H9 (cell line): ENCODE measurements around the gene TECRL. TPM values are rescaled to one million over a fixed set of nuclear protein-coding genes. Genes with fewer than 3 reads are reported as not detected.

Experiments
- DNase-seq: peaks from one replicate; pipeline ENCODE4 v3.0.0-alpha.2; 2017
- H2AFZ ChIP-seq: one replicate; pipeline ENCODE4 v1.6.1; 2013; ENCODE audit warnings: mild to moderate bottlenecking, low read length, control low read depth, moderate library complexity
- H2AK5ac ChIP-seq: 2 replicates; pipeline ENCODE4 v1.6.1; 2013; ENCODE audit warnings: low read length, control low read depth, mixed read lengths; ENCODE audit not compliant: insufficient read length
- H2BK120ac ChIP-seq: one replicate; pipeline ENCODE4 v1.6.1; 2013; ENCODE audit warnings: low read depth, mild to moderate bottlenecking, low read length, control low read depth, inconsistent platforms; ENCODE audit not compliant: poor library complexity, severe bottlenecking
- H2BK12ac ChIP-seq: 2 replicates; pipeline ENCODE4 v1.6.1; 2013; ENCODE audit warnings: low read length, control low read depth, mixed read lengths, low read depth; ENCODE audit not compliant: insufficient read length
- H2BK15ac ChIP-seq: 2 replicates; pipeline ENCODE4 v1.6.1; 2013; ENCODE audit warnings: low read depth, low read length, control low read depth
- H2BK20ac ChIP-seq: one replicate; pipeline ENCODE4 v1.6.1; 2013; ENCODE audit warnings: low read depth, mild to moderate bottlenecking, low read length, control low read depth, inconsistent platforms; ENCODE audit not compliant: poor library complexity, severe bottlenecking
- H2BK5ac ChIP-seq: 2 replicates; pipeline ENCODE4 v1.6.1; 2013; ENCODE audit warnings: low read length, control low read depth, mixed read lengths; ENCODE audit not compliant: insufficient read length
- H3K14ac ChIP-seq: 2 replicates; pipeline ENCODE4 v1.6.1; 2013; ENCODE audit warnings: low read length, control low read depth; ENCODE audit not compliant: insufficient read depth
- H3K18ac ChIP-seq: 2 replicates; pipeline ENCODE4 v1.6.1; 2013; ENCODE audit warnings: low read depth, mild to moderate bottlenecking, mixed read lengths, low read length, control low read depth; ENCODE audit not compliant: insufficient read length
- H3K23ac ChIP-seq: 2 replicates; pipeline ENCODE4 v1.6.1; 2013; ENCODE audit warnings: low read length, control low read depth, mixed read lengths, low read depth; ENCODE audit not compliant: insufficient read length
- H3K23me2 ChIP-seq: 2 replicates; pipeline ENCODE4 v1.6.1; 2013; ENCODE audit warnings: low read depth, mild to moderate bottlenecking, mixed read lengths, low read length, control low read depth; ENCODE audit not compliant: insufficient read length, poor library complexity, severe bottlenecking
- H3K27ac ChIP-seq: 2 replicates; pipeline ENCODE4 v1.5.1; 2013; ENCODE audit warnings: low read length, control low read depth, mixed read lengths, low read depth; ENCODE audit not compliant: insufficient read length
- H3K27me3 ChIP-seq: 2 replicates; pipeline ENCODE4 v1.6.1; 2013; ENCODE audit warnings: low read length, control low read depth, inconsistent platforms; ENCODE audit not compliant: insufficient read depth
- H3K4ac ChIP-seq: 2 replicates; pipeline ENCODE4 v1.6.1; 2013; ENCODE audit warnings: low read depth, mild to moderate bottlenecking, control low read depth, inconsistent platforms, low read length, moderate library complexity
- H3K4me1 ChIP-seq: 2 replicates; pipeline ENCODE4 v1.6.1; 2013; ENCODE audit warnings: low read length, control low read depth, inconsistent platforms; ENCODE audit not compliant: insufficient read depth
- H3K4me2 ChIP-seq: 2 replicates; pipeline ENCODE4 v1.6.1; 2013; ENCODE audit warnings: low read length, control low read depth, mixed read lengths; ENCODE audit not compliant: insufficient read length, insufficient read depth
- H3K56ac ChIP-seq: 2 replicates; pipeline ENCODE4 v1.6.1; 2013; ENCODE audit warnings: low read depth, mild to moderate bottlenecking, mixed read lengths, low read length, control low read depth; ENCODE audit not compliant: insufficient read length
- H3K79me1 ChIP-seq: 2 replicates; pipeline ENCODE4 v1.6.1; 2013; ENCODE audit warnings: low read depth, mild to moderate bottlenecking, moderate library complexity, low read length, control low read depth, inconsistent platforms; ENCODE audit not compliant: insufficient read depth, poor library complexity, severe bottlenecking
- H3K79me2 ChIP-seq: 2 replicates; pipeline ENCODE4 v1.6.1; 2013; ENCODE audit warnings: low read length, control low read depth, inconsistent platforms; ENCODE audit not compliant: insufficient read depth
- H3K9ac ChIP-seq: 2 replicates; pipeline ENCODE4 v1.6.1; 2013; ENCODE audit warnings: low read length, control low read depth, mixed read lengths; ENCODE audit not compliant: insufficient read length; ENCODE audit errors: extremely low read depth
- H3K9me3 ChIP-seq: one replicate; pipeline ENCODE4 v1.6.1; 2013; ENCODE audit warnings: low read depth, low read length, inconsistent platforms; ENCODE audit not compliant: control insufficient read depth
- H3T11ph ChIP-seq: one replicate; pipeline ENCODE4 v1.6.1; 2013; ENCODE audit warnings: mild to moderate bottlenecking, low read length, control low read depth, inconsistent platforms
- H4K20me1 ChIP-seq: one replicate; pipeline ENCODE4 v1.6.1; 2013; ENCODE audit not compliant: control insufficient read depth, insufficient read length, insufficient read depth
- H4K5ac ChIP-seq: 2 replicates; pipeline ENCODE4 v1.6.1; 2013; ENCODE audit warnings: low read depth, mild to moderate bottlenecking, mixed read lengths, low read length, control low read depth; ENCODE audit not compliant: insufficient read length
- H4K8ac ChIP-seq: replicated peaks from 2 replicates; pipeline ENCODE4 v1.6.1; 2013; ENCODE audit warnings: low read length, control low read depth, mixed read lengths, low read depth; ENCODE audit not compliant: insufficient read length
- H4K91ac ChIP-seq: 2 replicates; pipeline ENCODE4 v1.6.1; 2013; ENCODE audit warnings: low read depth, mild to moderate bottlenecking, moderate library complexity, mixed read lengths, low read length, control low read depth; ENCODE audit not compliant: insufficient read length
- H3K27ac Mint-ChIP-seq, 3 experiments: 2 replicates in 2 of 3; 3 replicates in 1 of 3; pipeline ENCODE4 v1.8.0; 2020 to 2021; ENCODE audit warnings: mixed read lengths in 3 of 3, mild to moderate bottlenecking in 1 of 3, moderate library complexity in 1 of 3
- H3K27me3 Mint-ChIP-seq: 2 replicates; pipeline ENCODE4 v1.8.0; 2021; ENCODE audit warnings: low read depth, mild to moderate bottlenecking, moderate library complexity, mixed read lengths
- H3K36me3 Mint-ChIP-seq, 3 experiments: 2 replicates in 2 of 3; 3 replicates in 1 of 3; pipeline ENCODE4 v1.8.0; 2020 to 2021; ENCODE audit warnings: low read depth in 3 of 3, mixed read lengths in 3 of 3; ENCODE audit not compliant: insufficient read depth in 1 of 3
- H3K4me1 Mint-ChIP-seq, 2 experiments: 2 replicates each; pipeline ENCODE4 v1.8.0; 2020; ENCODE audit warnings: mixed read lengths in 2 of 2
- H3K4me3 Mint-ChIP-seq, 2 experiments: 2 replicates in 1 of 2; 3 replicates in 1 of 2; pipeline ENCODE4 v1.8.0; 2020 to 2021; ENCODE audit warnings: mild to moderate bottlenecking in 2 of 2, mixed read lengths in 2 of 2, moderate library complexity in 1 of 2
- H3K9me3 Mint-ChIP-seq, 2 experiments: 2 replicates in 1 of 2; 3 replicates in 1 of 2; pipeline ENCODE4 v1.8.0; 2020; ENCODE audit warnings: mild to moderate bottlenecking in 2 of 2, mixed read lengths in 2 of 2, moderate library complexity in 1 of 2
- WGBS: extraction: QIAGEN DNeasy Blood & Tissue Kit; methylation state at CpG from one replicate; pipeline ENCODE4 v1.1.7; 2013; ENCODE audit warnings: missing lambda C conversion rate, low lambda C conversion rate, mixed read lengths; ENCODE audit not compliant: insufficient read length; ENCODE audit errors: extremely low coverage; 5-methylcytosine and 5-hydroxymethylcytosine counted together
- total RNA-seq: library from RNA; stranded (reverse); gene quantifications from 2 replicates; pipeline ENCODE4 v1.2.1, GENCODE V29; 2021
- TF ChIP-seq, protein P1 (sequence below): fragments of 200-600 bp; sonication (generic); conservative IDR thresholded peaks from 3 replicates; pipeline ENCODE4 v1.8.0; 2021; ENCODE audit warnings: antibody characterized with exemption, mild to moderate bottlenecking

TECRL gene
- total RNA-seq, 1 experiment from 2014 or later: not detected

DNA sequence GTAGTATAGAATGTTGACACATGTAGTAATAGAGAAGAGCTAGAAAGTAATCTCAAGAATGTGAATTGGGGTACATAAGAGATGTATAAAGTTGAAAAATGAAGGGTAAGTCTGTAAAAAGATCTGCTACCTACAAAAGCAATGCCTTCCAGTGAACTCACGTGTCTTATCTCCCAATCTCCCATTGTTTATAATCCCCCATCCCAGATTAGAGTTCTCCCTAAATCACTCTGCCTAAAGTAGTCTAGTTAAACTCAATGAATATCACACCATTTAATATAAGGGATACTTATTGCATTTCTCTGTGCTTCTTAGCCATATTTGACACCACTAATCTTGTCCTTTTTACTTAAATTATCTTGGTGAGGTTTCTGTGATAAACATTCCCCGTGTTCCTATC lies 6.6 kb downstream of the TECRL start:
- Histone ChIP-seq H3K56ac (no peak overlapping the region), H3K4me1 (no peaks in the 10 kb centered on the region), H2AFZ (no peak overlapping the region), H3K9ac (no peak overlapping the region), H4K20me1 (no peaks in the 10 kb centered on the region), H3K27ac (no peak overlapping the region), H2BK12ac (no peak overlapping the region), H3K79me2 (no peaks in the 10 kb centered on the region), H4K5ac (no peak overlapping the region), H2AK5ac (no peak overlapping the region), H3K27me3 (no peaks in the 10 kb centered on the region), H3K18ac (no peak overlapping the region), H2BK20ac (no peak overlapping the region), H2BK15ac (no peak overlapping the region), H3K4me2 (no peak overlapping the region), H3K23ac (no peak overlapping the region), H3K14ac (no peak overlapping the region), H3T11ph (no peak overlapping the region), H2BK120ac (no peak overlapping the region), H2BK5ac (no peak overlapping the region), H3K9me3 (peaks cover 6% of the 10 kb centered on the region), H3K4ac (no peak overlapping the region), H4K8ac (no peak overlapping the region), H3K23me2 (no peaks in the 10 kb centered on the region), H3K79me1 (no peaks in the 10 kb centered on the region), H4K91ac (no peak overlapping the region)
- WGBS: no CpG with 5 or more reads among the region's 2 CpGs
- Mint-ChIP-seq H3K4me3 (no peak overlapping the region), H3K27me3 (no peaks in the 10 kb centered on the region), H3K36me3 (peaks cover 3 to 24% (median 9%) of the 10 kb centered on the region in 3 experiments; a peak in 6 of 7 replicates), H3K27ac (no peak overlapping the region), H3K9me3 (peaks cover 18 to 19% of the 10 kb centered on the region in 2 experiments), H3K4me1 (peaks cover 0 to 4% of the 10 kb centered on the region in 2 experiments; a peak in 1 of 4 replicates)
- TF ChIP-seq, protein P1, sequence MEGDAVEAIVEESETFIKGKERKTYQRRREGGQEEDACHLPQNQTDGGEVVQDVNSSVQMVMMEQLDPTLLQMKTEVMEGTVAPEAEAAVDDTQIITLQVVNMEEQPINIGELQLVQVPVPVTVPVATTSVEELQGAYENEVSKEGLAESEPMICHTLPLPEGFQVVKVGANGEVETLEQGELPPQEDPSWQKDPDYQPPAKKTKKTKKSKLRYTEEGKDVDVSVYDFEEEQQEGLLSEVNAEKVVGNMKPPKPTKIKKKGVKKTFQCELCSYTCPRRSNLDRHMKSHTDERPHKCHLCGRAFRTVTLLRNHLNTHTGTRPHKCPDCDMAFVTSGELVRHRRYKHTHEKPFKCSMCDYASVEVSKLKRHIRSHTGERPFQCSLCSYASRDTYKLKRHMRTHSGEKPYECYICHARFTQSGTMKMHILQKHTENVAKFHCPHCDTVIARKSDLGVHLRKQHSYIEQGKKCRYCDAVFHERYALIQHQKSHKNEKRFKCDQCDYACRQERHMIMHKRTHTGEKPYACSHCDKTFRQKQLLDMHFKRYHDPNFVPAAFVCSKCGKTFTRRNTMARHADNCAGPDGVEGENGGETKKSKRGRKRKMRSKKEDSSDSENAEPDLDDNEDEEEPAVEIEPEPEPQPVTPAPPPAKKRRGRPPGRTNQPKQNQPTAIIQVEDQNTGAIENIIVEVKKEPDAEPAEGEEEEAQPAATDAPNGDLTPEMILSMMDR: no peak
- no peak for DNase-seq
